Measurements from ENCODE around the gene FBL. TPM values are rescaled to one million over a fixed set of nuclear protein-coding genes. Genes with fewer than 3 reads are reported as not detected.
A peak's percentile ranks its signal among the peaks of the same experiment; 100 is the strongest.

The FBL gene
- total and polyA plus RNA-seq, 2 of the 4 experiments (the other 2 are of a cell fraction) = 259 to 446 TPM

- peaks cover 9% of the 10 kb centered on the region for H3K4me1 ChIP-seq (ENCODE audit: control insufficient read depth, insufficient read depth, low read length)
- H2AFZ ChIP-seq (replicated peaks; ENCODE audit: low read length, poor library complexity) = no peak overlapping the region
- dilution Hi-C loops (cut with HindIII; ENCODE audit: low sequenced_read_pairs, unreplicated experiment) (no loop called here), in situ Hi-C loops (cut with MboI; ENCODE audit: low sequenced_read_pairs) (loop anchor here (5.0 to 25.0 kb wide), 3 partner anchors 48 to 403 kb away; partner anchors contain the start of genes EID2, RPS16 and SUPT5H), intact Hi-C loops (cut with micrococcal nuclease) (loop anchor here (10.0 kb wide), 1 partner anchor 395 kb away; the partner anchor contains the start of gene SUPT5H)
- DNase-seq = no peak
- H3K4ac ChIP-seq (ENCODE audit: low read depth, low read length) = no peak overlapping the region
- no peak overlapping the region for H3K4me2 ChIP-seq (ENCODE audit: low read depth, low read length)
- no peak overlapping the region for H2BK15ac ChIP-seq (ENCODE audit: low read depth, low read length)
- peak overlapping the region; percentile 23 for H2AK9ac ChIP-seq (replicated peaks; ENCODE audit: low read depth, low read length, poor library complexity)
- H3K14ac ChIP-seq (replicated peaks; ENCODE audit: low read depth, low read length) = no peak overlapping the region
- no peak for TF ChIP-seq USF2 (IDR thresholded peaks at IDR 0.05; ENCODE audit: low read depth, low read length)
- no peak for TF ChIP-seq POLR2A (IDR thresholded peaks at IDR 0.05; ENCODE audit: low read depth, low read length)
- no peak for TF ChIP-seq ELK1 (IDR thresholded peaks at IDR 0.05; ENCODE audit: borderline replicate concordance, low read depth, low read length)
- TF ChIP-seq MAZ (IDR thresholded peaks at IDR 0.05; ENCODE audit: borderline replicate concordance, low read depth, low read length) = no peak
- TF ChIP-seq RCOR1 (IDR thresholded peaks at IDR 0.05; ENCODE audit: insufficient replicate concordance, low read length) = no peak
- no peak for TF ChIP-seq FOS (IDR thresholded peaks at IDR 0.05; ENCODE audit: low read depth, low read length)
- no peak for TF ChIP-seq RAD21 (IDR thresholded peaks at IDR 0.05; ENCODE audit: low read length)
- TF ChIP-seq CTCF (conservative IDR thresholded peaks at IDR 0.05; ENCODE audit: low read depth, low read length) = no peak
- no peak for TF ChIP-seq SMC3 (IDR thresholded peaks at IDR 0.05; ENCODE audit: low read depth, low read length)
- no peak for TF ChIP-seq NFE2L2 (IDR thresholded peaks at IDR 0.05; ENCODE audit: low read depth, low read length)
- TF ChIP-seq CHD1 (IDR thresholded peaks at IDR 0.05; ENCODE audit: low read depth, low read length) = no peak
- no peak for TF ChIP-seq RFX5 (IDR thresholded peaks at IDR 0.05; ENCODE audit: low read depth, low read length)
- H3K36me3 ChIP-seq (ENCODE audit: control insufficient read depth, insufficient read depth, low read length) = peaks cover 32% of the 10 kb centered on the region
- H3K79me1 ChIP-seq (ENCODE audit: low read depth in 1 of 2, low read length in 2 of 2) = peaks cover 17 to 51% of the 10 kb centered on the region in 2 experiments
- H2BK120ac ChIP-seq (ENCODE audit: low read depth, low read length) = no peak overlapping the region
- H3K27ac ChIP-seq (ENCODE audit: insufficient read depth, low read length) = no peak overlapping the region
- H4K20me1 ChIP-seq (ENCODE audit: insufficient read depth, low read length) = peaks cover 30% of the 10 kb centered on the region
- ATAC-seq (ENCODE audit: low read depth) = no peak
- no peak overlapping the region for H2BK5ac ChIP-seq (ENCODE audit: low read depth, low read length, poor library complexity, severe bottlenecking)
- ChIA-PET CTCF (no interaction called here), POLR2A (ENCODE audit: unreplicated experiment) (no interaction called here)
- no peaks in the 10 kb centered on the region for H3K27me3 ChIP-seq (ENCODE audit: control insufficient read depth, insufficient read depth, low read length)
- no peaks in the 10 kb centered on the region for H3K9me3 ChIP-seq (ENCODE audit: control insufficient read depth, insufficient read depth, low read length)
- no peak overlapping the region for H4K5ac ChIP-seq (ENCODE audit: low read depth, low read length)
- no peak overlapping the region for H3K4me3 ChIP-seq (ENCODE audit: insufficient read depth, low read depth, low read length)
- BruUV-seq (replicated peaks) = no TSS peak
- H4K8ac ChIP-seq (ENCODE audit: low read depth in 2 of 2, low read length in 2 of 2) = no peak overlapping the region
- H3K56ac ChIP-seq (ENCODE audit: extremely low read depth, insufficient read depth, low read length) = no peak overlapping the region
- no peaks in the 10 kb centered on the region for H3K9me1 ChIP-seq (ENCODE audit: insufficient read depth, low read length)
- no peak overlapping the region for H3K9ac ChIP-seq (ENCODE audit: low read depth, low read length)
- H2BK20ac ChIP-seq (ENCODE audit: low read depth, low read length) = no peak overlapping the region
- H3K18ac ChIP-seq (ENCODE audit: low read depth, low read length) = no peak overlapping the region
- no peak overlapping the region for H3K23ac ChIP-seq (ENCODE audit: low read depth, low read length)
- WGBS, 2 experiments (ENCODE audit: extremely low coverage in 2 of 2, insufficient read length in 1 of 2) = 81% methylated on average over 5 of the region's 13 CpGs; no CpG with 5 or more reads in 1 of the 2 experiments
- H4K91ac ChIP-seq (ENCODE audit: insufficient read depth, low read depth, low read length) = no peak overlapping the region
- no peak overlapping the region for H2AK5ac ChIP-seq (ENCODE audit: low read depth, low read length)
Observed at GRCh38 chr19:39839678-39840327, 6.4 kb downstream of the FBL start.
